Neural cell (in vitro differentiated cells): ENCODE data around the gene AGFG1.
A peak's percentile ranks its signal among the peaks of the same experiment; 100 is the strongest.

ENCODE experiments used
- CTCF ChIP-seq: fragments of 450-650 bp; IDR thresholded peaks from 2 replicates; pipeline ENCODE4 v1.5.1; 2014; ENCODE audit warnings: antibody characterized with exemption, mild to moderate bottlenecking, moderate library complexity; ENCODE audit not compliant: poor library complexity, severe bottlenecking
- REST ChIP-seq: IDR thresholded peaks from 2 replicates; pipeline ENCODE4 v1.6.1; 2012; ENCODE audit warnings: borderline replicate concordance

- TF ChIP-seq REST = no peak
- peak; percentile 56 for TF ChIP-seq CTCF
These were observed 8.0 kb downstream of the AGFG1 start for GRCh38 chr2:227479865-227480475.
